Uterus (tissue), 4 donors: ENCODE measurements around the gene SLC48A1. TPM values are rescaled to one million over a fixed set of nuclear protein-coding genes. Genes with fewer than 3 reads are reported as not detected.
A peak's percentile ranks its signal among the peaks of the same experiment; 100 is the strongest.

ENCODE experiments used
- DNase-seq, 2 donors: peaks; one replicate each; pipeline ENCODE4 v3.0.0-alpha.2; 2019 to 2020
- H3K27ac ChIP-seq, 2 donors: fragments of 200-600 bp; sonication (generic); 1 replicate in 1 of 2; 2 replicates in 1 of 2; pipeline ENCODE4 v1.5.1; 2016 to 2018
- H3K27me3 ChIP-seq, 2 donors: fragments of 200-600 bp; sonication (generic); one replicate each; pipeline ENCODE4 v1.5.1; 2018 to 2019; ENCODE audit warnings: control low read depth in 1 of 2
- H3K36me3 ChIP-seq, 2 donors: fragments of 200-600 bp; sonication (generic); one replicate each; pipeline ENCODE4 v1.5.1; 2019; ENCODE audit warnings: control low read depth in 1 of 2
- H3K4me1 ChIP-seq, 2 donors: fragments of 200-600 bp; sonication (generic); one replicate each; pipeline ENCODE4 v1.5.1; 2018 to 2019; ENCODE audit warnings: control low read depth in 1 of 2
- H3K4me3 ChIP-seq, 2 donors: fragments of 200-600 bp; sonication (generic); 1 replicate in 1 of 2; 2 replicates in 1 of 2; pipeline ENCODE4 v1.5.1; 2018 to 2019; ENCODE audit warnings: mild to moderate bottlenecking in 1 of 2
- H3K9me3 ChIP-seq, 2 donors: fragments of 200-600 bp; sonication (generic); one replicate each; pipeline ENCODE4 v1.5.1; 2019; ENCODE audit warnings: control low read depth in 1 of 2
- POLR2A ChIP-seq, 2 donors: fragments of 450-650 bp; IDR thresholded peaks; one replicate each; pipeline ENCODE4 v1.6.1; 2016; ENCODE audit warnings: antibody characterized with exemption in 2 of 2, mild to moderate bottlenecking in 1 of 2, moderate library complexity in 1 of 2
- intact Hi-C: fragments of 100-400 bp; cut with DNase I; formaldehyde crosslinking; loops from one replicate; pipeline ENCODE4 v1.15.1; 2023; ENCODE audit warnings: low total_unique reads
- total RNA-seq, 4 donors: library from RNA; depleted of rRNA in 3 of 4; stranded (reverse); fragments of >200 nt in 3 of 4; gene quantifications; one replicate each; pipeline versions ENCODE4 v1.1.0 to v1.2.4, GENCODE V29; 2014 to 2023
- TF ChIP-seq, protein P1 (sequence below), 4 experiments: fragments of 200-600 bp in 2 of 4; fragments of 450-650 bp in 2 of 4; sonication (generic) in 2 of 4; IDR thresholded peaks; one replicate each; pipeline ENCODE4 v1.5.1; 2016 to 2019; ENCODE audit warnings: antibody characterized with exemption in 4 of 4, mild to moderate bottlenecking in 2 of 4, moderate library complexity in 1 of 4
- donor health status: DM: yes; HTN: yes; CAD: no.

SLC48A1 gene
- total RNA-seq, 4 donors from 2014 or later: 1.3 to 50.5 (median 15.4) TPM

DNA sequence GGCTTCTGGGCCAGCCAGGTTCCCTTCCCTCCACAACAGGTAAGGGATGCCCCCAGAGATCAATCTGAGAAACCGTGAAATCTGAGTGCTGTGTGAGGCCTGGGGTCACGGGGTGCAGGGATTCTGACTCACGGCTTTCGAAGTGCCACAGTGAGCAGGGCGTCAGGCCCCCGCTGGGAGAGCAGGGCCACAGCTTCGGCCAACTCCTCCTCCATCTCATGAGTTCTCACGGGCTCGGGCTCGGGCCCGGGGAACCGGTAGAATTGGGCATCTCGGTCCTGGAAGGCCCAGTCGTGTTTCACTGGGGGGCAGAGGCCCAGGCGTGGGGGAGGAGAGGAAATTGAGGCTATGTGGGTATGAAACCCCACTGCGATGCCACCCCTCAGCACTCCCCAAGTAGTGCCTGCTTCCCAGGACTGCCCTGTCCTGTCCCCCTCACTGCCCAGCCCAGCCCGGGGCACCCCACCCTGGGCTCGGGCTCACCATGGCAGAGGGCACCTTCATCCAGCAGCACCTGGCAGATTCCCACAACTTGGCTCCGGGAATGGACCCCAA lies 22.0 kb upstream of the SLC48A1 start:
- intact Hi-C loops: no loop called here
- Histone ChIP-seq H3K27ac (no peak overlapping the region), H3K4me1 (peaks cover 0 to 3% of the 10 kb centered on the region in 2 donors), H3K9me3 (no peaks in the 10 kb centered on the region), H3K36me3 (no peaks in the 10 kb centered on the region), H3K27me3 (no peaks in the 10 kb centered on the region), H3K4me3 (no peak overlapping the region)
- no peak for DNase-seq
- TF ChIP-seq POLR2A (IDR thresholded peaks at IDR 0.05): no peak
- TF ChIP-seq, protein P1, sequence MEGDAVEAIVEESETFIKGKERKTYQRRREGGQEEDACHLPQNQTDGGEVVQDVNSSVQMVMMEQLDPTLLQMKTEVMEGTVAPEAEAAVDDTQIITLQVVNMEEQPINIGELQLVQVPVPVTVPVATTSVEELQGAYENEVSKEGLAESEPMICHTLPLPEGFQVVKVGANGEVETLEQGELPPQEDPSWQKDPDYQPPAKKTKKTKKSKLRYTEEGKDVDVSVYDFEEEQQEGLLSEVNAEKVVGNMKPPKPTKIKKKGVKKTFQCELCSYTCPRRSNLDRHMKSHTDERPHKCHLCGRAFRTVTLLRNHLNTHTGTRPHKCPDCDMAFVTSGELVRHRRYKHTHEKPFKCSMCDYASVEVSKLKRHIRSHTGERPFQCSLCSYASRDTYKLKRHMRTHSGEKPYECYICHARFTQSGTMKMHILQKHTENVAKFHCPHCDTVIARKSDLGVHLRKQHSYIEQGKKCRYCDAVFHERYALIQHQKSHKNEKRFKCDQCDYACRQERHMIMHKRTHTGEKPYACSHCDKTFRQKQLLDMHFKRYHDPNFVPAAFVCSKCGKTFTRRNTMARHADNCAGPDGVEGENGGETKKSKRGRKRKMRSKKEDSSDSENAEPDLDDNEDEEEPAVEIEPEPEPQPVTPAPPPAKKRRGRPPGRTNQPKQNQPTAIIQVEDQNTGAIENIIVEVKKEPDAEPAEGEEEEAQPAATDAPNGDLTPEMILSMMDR (IDR thresholded peaks at IDR 0.05): no peak

DNA sequence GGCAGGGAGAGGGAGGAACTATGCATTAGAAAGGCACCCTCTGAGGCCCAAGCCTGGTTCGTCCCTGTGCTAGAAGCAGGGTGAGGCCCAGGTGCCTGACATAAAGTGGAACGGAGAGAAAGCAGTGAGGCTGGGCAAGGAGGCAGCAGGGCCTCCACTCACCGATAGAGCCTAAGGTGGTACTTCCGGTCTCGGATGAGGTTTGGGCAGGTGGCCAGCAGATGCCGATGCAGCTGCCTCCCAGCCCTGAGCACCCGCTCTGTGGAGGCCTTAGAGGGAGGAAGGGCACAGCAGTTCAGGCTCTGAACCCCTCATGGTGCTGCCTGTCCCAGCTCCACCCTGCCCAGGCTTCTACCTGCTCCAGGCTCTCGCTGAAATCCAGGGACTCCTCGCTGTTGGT lies 21.5 kb upstream of the SLC48A1 start:
- Histone ChIP-seq H3K27me3 (no peaks in the 10 kb centered on the region), H3K9me3 (no peaks in the 10 kb centered on the region), H3K27ac (no peak overlapping the region), H3K4me1 (peaks cover 0 to 3% of the 10 kb centered on the region in 2 donors), H3K36me3 (no peaks in the 10 kb centered on the region), H3K4me3 (no peak overlapping the region)
- no peak for DNase-seq
- TF ChIP-seq, protein P1 (IDR thresholded peaks at IDR 0.05): no peak
- no peak for TF ChIP-seq POLR2A (IDR thresholded peaks at IDR 0.05)
- intact Hi-C loops: no loop called here

DNA sequence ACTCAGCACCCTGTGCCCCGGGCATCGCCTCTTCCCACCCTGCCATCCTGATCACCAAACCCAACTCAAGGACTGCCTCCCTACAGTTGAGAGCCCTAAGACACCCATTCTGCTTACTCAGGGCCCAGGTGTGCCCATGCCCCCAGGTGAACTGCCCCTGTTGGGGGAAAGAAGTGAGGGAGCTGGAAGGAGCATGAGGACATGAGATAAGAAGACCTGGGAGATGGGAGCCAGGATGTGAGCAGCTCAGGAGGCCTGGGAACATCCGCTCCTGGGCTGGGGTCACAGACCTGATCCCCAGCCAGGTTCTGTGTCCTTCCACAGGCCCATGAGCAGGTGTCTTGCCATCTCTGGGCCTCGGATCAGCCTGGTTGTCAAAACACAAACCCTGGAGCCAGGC lies 20.9 kb upstream of the SLC48A1 start:
- peaks cover 0 to 3% of the 10 kb centered on the region in 2 donors for H3K4me1 ChIP-seq
- no peak overlapping the region for H3K4me3 ChIP-seq
- no peaks in the 10 kb centered on the region for H3K36me3 ChIP-seq
- no peak overlapping the region for H3K27ac ChIP-seq
- no peaks in the 10 kb centered on the region for H3K9me3 ChIP-seq
- TF ChIP-seq, protein P1 (IDR thresholded peaks at IDR 0.05): no peak
- no peak for TF ChIP-seq POLR2A (IDR thresholded peaks at IDR 0.05)
- DNase-seq: no peak
- intact Hi-C loops: no loop called here
- H3K27me3 ChIP-seq: no peaks in the 10 kb centered on the region

DNA sequence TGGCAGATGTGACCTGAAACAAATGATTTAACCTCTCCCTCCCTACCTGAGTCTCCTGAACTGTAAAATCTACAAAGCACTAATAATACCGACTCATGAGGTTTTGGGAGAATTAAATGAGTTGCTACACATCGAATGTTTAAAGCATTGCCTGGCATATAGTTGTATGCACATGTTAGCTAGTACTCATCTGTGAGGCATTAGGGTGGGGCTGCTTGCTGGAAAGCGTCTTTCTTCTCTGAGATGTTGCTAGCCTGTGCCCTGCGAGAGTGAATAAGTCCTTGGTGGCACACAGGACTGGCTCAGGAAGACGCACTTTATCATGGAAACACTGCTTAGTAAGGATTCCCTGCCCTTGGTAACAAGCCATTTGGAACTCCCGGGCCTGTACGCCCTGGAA lies 20.5 kb upstream of the SLC48A1 start:
- Histone ChIP-seq H3K4me3 (no peak overlapping the region), H3K27me3 (no peaks in the 10 kb centered on the region), H3K36me3 (no peaks in the 10 kb centered on the region), H3K27ac (peak overlapping the region; percentile 41 to 56), H3K9me3 (no peaks in the 10 kb centered on the region), H3K4me1 (peaks cover 0 to 3% of the 10 kb centered on the region in 2 donors)
- DNase-seq: no peak
- TF ChIP-seq, protein P1 (IDR thresholded peaks at IDR 0.05): no peak
- TF ChIP-seq POLR2A (IDR thresholded peaks at IDR 0.05): no peak
- intact Hi-C loops: no loop called here

DNA sequence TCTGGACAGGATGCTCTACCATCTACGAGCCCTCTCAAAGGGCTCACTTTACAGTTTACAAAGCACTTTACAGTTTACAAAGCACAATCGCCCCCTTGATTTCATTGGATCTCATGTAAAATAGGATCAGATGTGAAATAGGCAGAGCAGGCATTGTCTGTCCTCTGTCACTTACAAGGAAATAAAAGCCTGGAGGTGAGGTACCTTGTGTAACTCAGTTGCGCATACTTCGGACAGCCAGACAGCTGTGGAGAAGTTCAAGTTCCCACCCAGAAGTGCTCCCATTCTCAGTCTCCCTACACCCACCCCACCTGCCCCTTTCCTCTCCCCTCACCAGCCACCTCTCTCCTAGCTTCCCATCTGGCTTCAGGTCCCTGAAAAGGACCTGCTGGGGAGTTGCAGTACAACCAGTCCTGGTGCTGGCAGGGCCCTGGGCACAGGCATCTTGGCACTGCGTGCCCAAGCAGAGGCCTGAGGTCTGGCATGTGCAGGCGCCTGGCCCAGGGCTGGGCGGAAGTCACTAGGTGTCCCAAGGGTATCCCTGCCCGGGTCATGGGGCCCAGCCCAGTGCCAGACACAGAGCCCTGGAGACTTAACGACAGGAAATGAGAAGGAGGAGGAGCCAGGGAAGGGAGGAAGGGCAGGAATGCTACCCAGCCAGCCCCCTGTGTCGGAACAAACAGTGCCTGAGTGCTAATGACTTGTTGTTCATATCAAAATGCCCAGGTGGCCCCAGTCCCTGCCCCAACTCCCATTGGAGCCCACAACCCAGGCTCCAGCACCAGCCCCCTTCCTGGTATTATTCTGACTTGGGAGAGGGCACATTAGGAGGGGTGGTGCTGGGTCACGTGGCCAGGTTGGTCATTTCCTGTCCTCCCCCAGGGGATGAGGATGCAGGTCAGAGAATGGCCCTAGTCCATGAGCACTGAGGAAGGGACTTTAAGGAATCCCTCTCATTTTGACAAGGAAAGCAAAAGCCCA lies 19.7 kb upstream of the SLC48A1 start:
- no peaks in the 10 kb centered on the region for H3K27me3 ChIP-seq
- TF ChIP-seq, protein P1 (IDR thresholded peaks at IDR 0.05): peak in 1 of 4 experiments; percentile 12
- TF ChIP-seq POLR2A (IDR thresholded peaks at IDR 0.05): no peak
- H3K4me1 ChIP-seq: peaks cover 0 to 3% of the 10 kb centered on the region in 2 donors
- no peaks in the 10 kb centered on the region for H3K9me3 ChIP-seq
- DNase-seq: peak in 1 of 2 donors; percentile 73
- peak overlapping the region; percentile 41 to 56 for H3K27ac ChIP-seq
- no peaks in the 10 kb centered on the region for H3K36me3 ChIP-seq
- intact Hi-C loops: no loop called here
- H3K4me3 ChIP-seq: no peak overlapping the region
